NCI-H446 treated with DMSO at 0.1 percent for 48 hours (cell line): Measurements from ENCODE around the gene SLFN12L.
"Not testable (repeated sequence)": the region's sequence is repeated elsewhere in the genome, so short reads cannot be mapped to it uniquely, and the experiment has no call there.

ENCODE experiments used
- DNase-seq: peaks from one replicate; lab custom pipeline; 2025; lab: John Stamatoyannopoulos, UW

The SLFN12L gene

DNA sequence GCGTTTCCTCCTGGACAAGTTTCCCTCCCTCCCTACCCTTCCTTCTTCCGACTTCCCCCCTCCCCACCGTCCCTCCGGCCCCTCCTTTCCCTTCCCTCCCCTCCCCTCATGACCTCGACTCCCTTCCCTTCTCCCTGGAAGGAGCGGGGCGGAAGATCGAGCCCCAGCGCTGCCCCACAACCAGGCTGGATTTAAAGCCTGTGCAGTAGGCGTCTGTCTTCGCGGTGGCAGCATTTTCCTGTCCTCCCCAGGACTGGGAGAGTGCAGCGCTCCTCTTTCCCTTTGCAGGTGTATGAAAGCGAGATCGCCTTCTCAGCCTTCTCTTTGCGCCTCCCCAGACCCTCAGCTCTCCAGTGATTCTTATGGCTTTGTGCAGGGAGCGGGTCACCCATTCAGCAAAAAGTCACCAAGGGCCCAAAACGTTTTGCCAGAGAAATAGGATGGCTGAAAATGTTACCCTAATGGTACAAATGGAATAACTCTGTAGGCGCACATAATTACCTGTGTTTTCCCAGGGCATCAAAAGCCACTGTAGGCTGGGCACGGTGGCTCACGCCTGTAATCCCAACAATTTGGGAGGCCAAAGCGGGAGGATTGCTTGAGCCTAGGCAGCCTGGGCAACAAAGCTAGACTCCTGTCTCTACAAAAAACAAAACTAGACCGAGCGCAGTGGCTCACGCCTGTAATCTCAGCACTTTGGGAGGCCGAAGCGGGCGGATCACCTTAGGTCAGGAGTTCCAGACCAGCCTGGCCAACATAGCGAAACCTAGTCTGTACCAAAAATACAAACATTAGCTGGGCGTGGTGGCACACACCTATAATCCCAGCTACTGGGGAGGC lies 40.8 kb downstream of the SLFN12L start:
- DNase-seq, result no peak

DNA sequence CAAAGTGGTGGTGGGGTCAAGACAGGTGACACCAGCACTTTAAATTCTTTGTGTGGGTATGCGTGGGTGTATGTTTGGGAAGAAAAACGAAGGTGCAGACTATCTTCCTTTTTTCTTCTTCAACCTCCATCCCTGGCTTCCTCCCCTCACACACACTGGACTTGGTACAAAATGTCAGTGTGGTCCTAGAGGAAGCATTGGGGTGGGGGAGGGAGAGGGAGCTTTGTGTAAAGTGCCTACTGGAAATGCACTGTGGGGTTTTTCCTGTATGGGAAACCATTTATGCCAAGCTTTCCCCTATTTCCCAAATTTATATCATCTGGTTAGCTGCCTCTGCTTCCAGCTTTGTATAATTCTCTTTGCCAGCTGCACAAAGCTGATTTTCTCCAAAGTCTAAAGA lies 44.4 kb downstream of the SLFN12L start:
- DNase-seq, result no peak

DNA sequence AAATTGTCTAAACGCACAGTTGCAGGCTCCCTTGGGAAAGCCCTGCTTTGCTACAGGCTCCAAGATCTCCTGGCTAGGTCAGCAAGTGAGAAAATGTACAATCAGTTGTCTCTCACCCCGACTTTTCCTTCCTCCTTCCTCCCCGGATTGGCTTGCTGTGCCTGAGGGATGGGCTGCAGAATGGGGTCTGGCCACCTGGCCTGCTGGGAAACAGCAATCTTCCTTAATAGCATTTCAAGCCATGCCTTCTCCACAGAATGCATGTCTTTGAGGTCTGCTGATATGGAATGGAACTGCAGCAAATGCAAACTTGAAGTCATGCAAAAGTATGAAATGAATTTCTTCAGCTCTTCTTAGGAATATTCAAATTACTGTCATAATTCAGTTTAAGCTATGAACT lies 46.1 kb downstream of the SLFN12L start:
- no peak for DNase-seq

DNA sequence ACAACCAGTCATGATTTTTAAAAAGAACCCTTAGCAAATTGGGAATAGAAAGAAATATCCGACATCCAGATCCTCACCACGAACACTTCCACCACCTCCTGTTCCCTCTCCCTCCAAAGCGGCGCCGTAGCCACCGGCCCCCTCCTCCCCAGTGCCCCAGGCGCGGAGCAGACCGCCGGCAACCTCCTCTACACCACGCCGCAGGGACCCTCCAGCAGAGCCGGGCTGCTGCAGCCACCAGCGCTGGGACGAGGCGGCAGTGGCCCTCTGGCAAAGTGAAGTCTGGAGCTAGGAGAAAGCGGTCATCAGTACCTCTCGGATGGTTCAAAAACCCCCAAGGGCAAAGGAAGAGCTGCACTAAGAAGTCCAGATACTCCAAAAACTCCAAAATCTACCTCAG lies 47.5 kb downstream of the SLFN12L start:
- DNase-seq, result no peak

DNA sequence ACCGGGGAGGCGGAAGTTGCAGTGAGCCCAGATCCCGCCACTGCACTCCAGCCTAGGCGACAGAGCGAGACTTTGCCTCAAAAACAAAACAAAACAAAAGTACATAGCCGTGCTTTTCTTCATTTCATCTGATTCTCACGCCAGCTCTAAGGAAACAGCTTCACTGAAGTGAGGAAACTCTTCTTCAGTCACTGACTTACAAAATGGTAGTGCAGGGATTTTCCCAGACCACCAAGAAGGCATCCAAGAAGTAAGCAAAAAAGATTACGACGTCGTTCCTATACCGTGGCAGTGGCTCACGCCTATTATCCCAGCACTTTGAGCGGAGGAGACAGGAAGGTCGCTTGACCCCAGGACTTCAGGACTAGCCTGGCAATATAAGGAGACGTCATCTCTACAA lies 48.5 kb downstream of the SLFN12L start:
- no peak for DNase-seq

DNA sequence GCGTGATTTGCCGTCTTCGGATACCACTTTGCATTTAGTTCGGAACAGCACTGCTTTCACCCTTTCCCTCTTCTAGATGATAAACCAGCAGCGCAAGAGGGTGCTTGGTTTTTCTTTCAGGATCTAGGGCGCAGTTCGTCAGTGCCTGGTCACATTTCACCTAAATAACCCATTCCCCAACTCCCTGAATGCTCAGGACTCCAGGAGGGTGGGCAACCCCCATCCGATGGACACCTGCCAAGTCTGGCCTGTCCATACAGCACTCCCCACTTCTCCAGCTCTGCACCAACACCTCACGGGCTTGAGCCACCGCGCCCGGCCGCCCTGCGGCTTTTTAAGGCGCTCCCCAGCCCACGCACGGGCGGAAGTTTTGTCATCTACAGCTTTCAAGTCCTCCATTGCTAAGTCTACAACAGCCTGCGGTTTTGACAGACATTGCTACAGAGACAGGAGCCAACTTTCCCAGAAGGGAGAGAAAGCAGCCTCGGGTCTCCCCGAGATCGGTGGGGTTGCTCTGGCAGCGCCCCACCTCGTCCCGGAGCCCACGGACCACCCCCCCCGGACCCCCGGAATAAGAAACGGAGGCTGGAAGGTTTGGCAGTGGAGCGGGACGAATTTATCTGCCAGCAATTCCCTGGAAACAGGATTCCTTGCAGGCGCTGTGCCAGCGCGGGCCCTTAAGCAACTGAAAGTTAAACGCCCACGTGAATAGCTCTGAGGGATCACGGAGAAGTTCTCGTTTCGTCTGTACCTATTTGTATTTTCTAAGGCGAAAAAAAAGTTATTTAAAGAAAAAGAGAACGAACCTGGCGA lies 50.4 kb downstream of the SLFN12L start:
- no peak for DNase-seq

DNA sequence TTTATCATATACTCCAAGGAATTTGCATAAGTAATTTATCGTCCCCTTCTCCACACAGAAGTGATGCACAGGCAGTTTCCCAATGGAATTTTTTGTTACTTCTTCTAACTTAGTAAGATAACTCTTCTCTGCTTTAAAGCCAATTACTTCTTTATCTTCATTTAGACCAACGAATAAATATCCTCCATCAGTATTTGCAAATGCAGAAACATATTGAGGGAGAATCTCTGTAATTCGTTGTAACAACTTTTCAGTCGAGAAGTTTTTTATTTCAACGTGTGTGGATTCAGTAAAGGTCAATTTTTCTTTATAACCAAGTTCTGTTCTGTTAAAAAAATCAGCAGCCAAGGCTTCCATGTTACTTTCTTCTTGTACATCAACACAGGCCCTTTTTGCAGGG lies 58.2 kb downstream of the SLFN12L start:
- no peak for DNase-seq

DNA sequence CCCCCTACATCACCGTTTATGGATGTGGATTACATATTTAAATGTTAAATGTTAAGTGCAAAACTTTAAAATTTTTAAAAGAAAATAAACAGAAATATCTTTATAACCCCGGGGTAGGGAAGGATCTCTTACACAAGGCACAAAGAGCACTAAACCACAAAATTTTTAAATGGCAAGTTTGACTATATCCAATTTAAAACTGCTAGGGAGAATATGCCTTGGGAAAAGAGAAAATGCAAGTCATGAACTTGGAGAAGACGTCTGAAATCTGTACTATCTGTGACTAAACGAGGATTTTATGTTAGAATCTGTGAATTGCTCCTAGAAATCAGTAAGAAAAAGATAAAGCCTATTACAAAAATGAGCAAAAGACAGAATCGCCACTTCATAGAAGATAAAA lies 60.2 kb downstream of the SLFN12L start:
- DNase-seq, result no peak

DNA sequence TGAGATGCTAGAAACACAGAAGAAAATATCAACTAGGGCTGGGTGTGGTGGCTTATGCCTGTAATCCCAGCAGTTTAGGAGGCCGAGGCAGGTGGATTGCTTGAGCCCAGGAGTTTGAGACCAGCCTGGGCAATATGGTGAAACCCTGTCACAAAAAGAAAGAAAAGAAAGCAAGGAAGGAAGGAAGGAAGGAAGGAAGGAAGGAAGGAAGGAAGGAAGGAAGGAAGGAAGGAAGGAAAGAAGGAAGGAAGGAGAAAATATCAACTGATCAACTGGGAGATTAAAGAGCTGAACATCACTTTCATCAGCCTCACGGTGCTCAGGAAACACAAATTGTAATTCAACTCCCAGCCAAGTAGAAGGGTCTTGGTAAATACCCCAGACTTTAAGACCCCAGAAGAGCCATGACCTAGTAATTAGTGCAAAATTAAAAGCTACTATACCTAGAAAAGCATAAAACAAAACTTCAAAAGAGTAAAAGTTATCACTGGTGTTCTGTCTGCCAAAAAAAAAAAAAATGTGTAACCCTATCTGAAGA lies 61.1 kb downstream of the SLFN12L start:
- no peak for DNase-seq

DNA sequence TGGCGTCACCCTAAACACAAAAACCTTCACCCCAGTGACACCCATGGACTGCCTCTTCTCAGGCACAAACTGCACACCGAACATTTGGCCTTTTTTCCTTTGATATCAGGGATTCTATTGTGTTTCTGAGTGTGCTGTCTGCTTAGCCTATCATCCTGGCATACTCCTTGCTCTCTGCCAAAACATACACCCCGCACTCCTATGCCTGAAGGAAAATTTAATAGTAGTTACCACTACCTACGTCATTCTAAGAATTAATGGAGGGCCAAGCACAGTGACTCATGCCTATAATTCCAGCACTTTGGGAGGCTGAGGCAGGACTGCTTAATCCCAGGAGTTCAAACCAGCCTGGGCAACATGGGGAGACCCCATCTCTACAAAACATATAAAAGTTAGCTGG lies 69.0 kb downstream of the SLFN12L start:
- DNase-seq, result no peak

DNA sequence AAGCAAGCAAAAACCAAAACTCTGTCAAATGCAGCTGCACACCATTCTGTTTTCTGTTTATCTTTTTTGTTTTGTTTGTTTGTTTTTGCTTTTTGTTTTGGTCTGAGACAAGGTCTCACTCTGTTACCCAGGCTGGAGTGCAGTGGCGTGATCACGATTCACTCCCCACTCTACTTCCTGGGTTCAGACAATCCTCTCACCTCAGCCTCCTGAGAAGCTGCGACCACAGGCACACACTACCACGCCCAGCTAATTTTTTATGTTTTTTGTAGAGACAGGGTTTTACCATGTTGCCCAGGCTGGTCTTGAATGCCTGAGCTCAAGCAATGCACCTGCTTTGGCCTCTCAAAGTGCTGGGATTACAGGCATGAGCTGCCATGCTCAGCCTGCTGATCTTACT lies 69.7 kb downstream of the SLFN12L start:
- no peak for DNase-seq

DNA sequence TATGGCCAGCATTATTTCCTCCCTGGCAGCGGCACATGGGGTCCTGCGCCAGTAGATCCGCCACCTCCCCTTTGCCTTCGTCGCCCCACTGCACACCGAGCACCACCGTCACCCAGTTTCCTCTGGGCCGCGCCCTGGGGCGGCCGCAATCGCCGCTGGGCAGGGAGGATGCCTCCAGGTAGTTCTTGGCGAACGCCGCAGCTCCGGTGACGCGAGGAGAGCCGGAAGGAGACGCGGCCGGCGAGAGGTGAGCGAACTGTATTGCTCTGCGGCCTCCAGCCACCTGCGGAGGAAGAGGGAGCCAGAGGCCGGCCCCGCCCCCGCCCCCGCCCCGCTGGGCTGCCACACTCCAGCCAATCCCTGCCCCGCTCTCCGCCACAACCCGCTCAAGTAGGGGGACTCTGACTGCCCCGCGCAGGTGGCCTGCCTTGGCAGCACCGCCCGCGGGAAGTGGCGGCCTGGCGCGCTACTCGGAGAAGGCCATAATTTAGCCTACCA lies 77.1 kb downstream of the SLFN12L start:
- DNase-seq, result no peak

DNA sequence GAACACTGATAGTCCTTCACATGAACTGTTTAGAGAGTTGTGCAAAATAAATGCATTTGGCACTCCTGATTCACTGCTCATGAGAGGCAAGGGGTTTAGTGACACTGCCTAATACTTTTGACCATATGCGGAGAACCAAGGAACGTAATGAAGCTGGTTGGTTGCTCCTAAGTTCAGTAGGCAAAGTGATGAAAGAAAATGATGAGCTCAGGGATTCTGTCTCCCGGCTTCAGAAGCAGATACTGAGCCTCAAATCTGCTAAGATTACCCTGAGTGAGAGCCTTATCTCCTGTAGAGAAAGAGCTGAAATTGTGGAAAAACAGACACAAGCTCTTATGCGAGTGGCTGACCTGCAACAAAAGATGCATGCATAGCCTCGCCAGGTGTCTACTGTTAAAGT lies 83.4 kb downstream of the SLFN12L start:
- not testable (repeated sequence) for DNase-seq

DNA sequence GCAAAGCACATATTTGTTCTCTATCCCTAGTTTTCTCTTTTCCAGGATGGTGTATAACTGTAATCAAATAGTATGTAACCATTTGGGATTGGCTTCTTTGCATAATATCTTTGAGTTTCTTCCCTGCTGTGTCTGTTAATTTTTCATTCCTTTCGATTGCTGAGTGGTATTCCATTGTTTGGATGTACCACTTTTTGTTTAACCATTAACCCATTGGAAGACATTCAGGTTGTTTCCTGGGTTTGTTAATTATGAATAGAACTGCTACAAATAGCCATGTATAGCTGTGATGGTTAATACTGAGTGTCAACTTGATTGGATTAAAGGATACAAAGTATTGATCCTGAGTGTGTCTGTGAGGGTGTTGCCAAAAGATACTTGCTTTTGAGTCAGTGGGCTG lies 84.3 kb downstream of the SLFN12L start:
- no peak for DNase-seq

DNA sequence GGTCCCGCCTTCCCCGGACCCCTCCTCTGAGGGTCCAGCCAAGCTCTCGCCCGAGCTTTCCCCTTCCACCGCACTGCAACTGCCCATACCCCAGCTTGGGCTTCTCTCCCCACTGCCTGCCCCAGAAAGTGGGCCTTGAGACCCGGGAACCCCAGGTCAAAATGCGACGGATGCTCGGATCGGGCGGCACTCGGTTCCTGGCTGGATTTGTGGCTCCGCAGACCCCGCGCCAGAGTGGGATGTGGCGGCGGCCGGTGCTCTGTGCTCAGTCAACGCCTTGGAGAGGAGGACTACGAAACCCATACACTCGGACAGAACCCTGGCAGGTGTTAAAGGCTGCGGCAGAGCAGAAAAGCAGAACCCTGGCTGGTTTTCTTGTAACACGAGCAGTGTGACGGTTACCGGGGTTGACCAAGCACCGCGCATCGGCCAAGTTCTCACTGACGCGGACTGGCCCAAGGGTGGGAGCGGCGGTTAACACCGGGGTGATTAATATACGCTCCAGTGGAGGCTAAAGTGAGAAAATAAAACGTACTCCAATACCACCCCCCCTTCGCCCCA lies 88.0 kb downstream of the SLFN12L start:
- no peak for DNase-seq

DNA sequence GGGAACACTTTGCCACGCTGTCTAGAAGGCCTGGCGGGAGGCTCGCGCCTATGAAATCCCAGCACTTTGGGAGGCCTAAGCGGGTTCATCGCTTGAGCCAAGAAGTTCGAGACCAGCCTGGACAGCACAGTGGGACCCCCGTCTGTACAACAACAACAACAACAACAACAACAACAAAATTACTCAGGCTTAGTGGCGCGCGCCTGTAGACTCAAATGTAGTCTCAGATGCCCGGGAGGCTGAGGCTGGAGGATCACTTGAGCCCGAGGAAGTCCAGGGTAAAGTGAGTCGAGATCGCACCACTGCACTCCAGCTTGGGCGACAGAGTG lies 88.6 kb downstream of the SLFN12L start:
- no peak for DNase-seq

DNA sequence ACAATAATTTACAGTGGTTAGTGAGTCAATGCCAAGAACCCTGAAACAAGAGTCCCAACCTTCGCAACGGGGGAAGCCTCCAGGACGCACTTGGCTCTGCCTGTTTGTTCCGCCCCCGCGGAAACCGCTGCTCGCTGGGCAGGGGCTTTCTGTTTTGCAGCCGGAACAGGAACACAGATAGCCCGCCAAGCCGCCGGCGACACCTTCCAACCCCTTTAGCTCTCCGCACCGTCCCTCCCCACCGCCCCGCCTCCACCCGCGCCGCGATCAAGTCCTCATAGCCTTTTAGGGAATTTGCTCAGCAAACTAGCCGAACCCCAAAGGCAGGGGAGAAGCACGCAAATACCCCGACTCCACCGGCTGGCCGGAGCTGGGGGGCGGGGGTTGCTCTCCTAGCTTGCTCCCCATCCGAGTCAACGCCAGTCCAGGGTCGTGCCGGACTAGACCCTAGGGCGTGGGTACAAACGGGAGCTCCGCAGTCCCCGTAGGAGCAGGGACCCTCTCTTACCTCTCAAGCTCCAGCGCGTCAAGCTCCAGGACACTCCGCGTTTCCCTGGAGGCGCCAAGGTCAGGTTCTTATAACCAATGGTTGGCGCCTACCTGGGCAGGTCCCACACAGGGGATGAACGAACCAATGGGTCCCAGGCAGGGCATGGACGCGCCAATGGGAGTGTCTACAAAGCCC lies 89.1 kb downstream of the SLFN12L start, which contains the start of gene SLFN13:
TSS of gene SLFN13 (minus strand) at position 553 of the 685 bp plus-strand sequence. CDS start 3,086 bp downstream, outside the sequence.
- DNase-seq, result no peak

DNA sequence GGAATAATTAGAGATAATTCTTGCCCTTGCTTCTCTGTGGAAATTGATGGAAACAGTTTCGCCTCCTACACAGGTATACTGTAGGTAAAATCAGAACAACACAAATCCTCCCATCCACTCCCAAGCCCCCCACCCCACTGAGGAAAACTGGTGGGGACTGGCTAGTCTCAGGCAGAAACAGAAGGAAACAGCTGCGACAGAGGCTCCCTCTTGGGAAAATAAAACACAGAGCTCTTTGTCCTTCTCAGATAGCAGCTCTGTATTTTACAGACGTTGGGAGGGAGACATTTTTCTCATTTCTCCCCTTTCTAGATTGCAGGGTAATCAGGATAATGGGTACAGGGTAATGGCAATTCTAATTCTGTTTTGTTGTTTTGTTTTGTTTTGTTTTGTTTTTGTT lies 90.0 kb downstream of the SLFN12L start:
- DNase-seq, result no peak

DNA sequence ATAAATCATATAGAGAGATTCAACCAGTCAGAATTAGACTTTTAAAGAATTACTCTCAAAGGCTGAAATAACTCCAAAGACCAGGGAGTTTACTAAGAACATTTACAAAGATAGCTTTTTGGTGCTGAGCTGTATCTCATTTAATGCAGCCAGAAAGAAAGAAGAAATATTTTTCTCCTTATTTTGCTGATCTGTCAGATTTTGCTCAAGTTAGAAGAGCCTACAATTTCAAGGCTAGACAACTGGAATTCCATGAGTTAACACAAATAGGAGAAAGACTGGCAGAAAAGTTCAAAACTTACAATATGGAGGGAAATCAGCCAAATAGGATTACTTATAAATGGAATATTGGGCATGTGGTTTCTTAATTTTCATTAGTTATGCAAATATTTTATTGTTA lies 99.0 kb downstream of the SLFN12L start:
- DNase-seq, result no peak

DNA sequence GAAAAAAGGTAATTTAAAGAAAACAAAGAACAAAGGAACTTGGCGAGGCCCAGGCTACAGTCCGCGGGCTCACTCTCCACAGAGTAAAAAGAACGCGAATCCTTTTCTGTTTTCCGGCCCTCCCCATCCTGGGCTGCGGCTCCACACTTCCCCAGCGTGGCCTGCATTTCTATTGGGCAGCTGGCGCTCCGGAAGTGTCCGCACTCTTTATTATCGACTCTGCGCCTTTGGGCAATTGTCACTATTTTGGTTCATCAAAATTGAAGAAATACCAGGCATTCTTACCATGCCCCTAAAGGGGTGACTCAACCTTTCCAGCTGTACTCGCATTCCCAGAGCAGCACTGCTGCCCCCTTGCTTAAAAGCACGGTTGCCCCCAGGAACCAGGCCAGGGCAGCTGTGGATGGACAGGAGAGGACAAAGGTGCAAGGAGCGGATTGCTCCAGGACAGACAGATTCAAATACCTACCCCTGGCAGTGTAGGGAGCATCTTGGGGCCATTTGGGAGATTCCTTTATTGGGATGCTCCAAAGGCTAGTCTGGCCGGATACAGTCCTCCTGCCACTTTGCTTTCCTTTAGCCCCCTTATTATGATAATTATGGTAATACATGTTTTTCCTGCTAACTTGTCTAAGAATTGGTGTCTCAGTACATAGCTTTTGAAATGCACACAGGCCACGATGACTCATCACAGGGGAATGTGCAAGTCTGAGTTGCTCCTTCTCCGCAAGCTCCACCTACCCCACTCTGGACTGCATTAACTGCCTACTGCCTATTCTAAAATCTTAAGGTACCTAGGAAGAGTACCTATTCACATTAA lies 104.2 kb downstream of the SLFN12L start:
- no peak for DNase-seq
